Measurements from ENCODE around the gene NFKB1.
"Not testable (repeated sequence)": the region's sequence is repeated elsewhere in the genome, so short reads cannot be mapped to it uniquely, and the experiment has no call there.

DNA sequence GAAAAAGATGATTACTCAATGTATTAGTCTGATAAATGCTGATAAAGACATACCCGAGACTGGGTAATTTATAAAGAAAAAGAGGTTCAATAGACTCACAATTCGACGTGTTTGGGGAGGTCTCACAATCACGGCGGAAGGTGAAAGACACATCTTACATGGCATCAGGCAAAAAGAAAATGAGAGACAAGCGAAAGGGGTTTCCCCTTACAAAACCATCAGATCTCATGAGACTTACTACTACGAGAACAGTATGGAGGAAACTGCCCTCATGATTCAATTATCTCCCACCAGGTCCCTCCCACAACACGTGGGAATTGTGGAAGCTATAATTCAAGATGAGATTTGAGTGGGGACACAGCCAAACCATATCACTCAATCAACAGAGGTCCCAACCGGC, 117.9 kb downstream of the NFKB1 start:
- TF ChIP-seq, protein P1, sequence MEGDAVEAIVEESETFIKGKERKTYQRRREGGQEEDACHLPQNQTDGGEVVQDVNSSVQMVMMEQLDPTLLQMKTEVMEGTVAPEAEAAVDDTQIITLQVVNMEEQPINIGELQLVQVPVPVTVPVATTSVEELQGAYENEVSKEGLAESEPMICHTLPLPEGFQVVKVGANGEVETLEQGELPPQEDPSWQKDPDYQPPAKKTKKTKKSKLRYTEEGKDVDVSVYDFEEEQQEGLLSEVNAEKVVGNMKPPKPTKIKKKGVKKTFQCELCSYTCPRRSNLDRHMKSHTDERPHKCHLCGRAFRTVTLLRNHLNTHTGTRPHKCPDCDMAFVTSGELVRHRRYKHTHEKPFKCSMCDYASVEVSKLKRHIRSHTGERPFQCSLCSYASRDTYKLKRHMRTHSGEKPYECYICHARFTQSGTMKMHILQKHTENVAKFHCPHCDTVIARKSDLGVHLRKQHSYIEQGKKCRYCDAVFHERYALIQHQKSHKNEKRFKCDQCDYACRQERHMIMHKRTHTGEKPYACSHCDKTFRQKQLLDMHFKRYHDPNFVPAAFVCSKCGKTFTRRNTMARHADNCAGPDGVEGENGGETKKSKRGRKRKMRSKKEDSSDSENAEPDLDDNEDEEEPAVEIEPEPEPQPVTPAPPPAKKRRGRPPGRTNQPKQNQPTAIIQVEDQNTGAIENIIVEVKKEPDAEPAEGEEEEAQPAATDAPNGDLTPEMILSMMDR (IDR thresholded peaks at IDR 0.05 in 8 of 11, conservative IDR thresholded peaks at IDR 0.05 in 3 of 11): not testable (repeated sequence)
- not testable (repeated sequence) for TF ChIP-seq POLR2AphosphoS5 (IDR thresholded peaks at IDR 0.05)
